NCI-H1105 treated with DMSO at 0.1 percent for 48 hours (cell line): ENCODE measurements around the gene RAD51B.

ENCODE experiments used
- DNase-seq: peaks from one replicate; lab custom pipeline; 2025; lab: John Stamatoyannopoulos, UW

Gene RAD51B

GRCh38 chr14:68492381-68493151, 673.0 kb downstream of the RAD51B start:
- DNase-seq, result no peak

GRCh38 chr14:68493152-68493911, 673.8 kb downstream of the RAD51B start:
- no peak for DNase-seq

GRCh38 chr14:68495101-68496039, 675.8 kb downstream of the RAD51B start:
- no peak for DNase-seq

GRCh38 chr14:68497011-68497410, 677.4 kb downstream of the RAD51B start:
- DNase-seq, result no peak

GRCh38 chr14:68499451-68499850, 679.9 kb downstream of the RAD51B start:
- DNase-seq, result no peak

- DNase-seq, result no peak
Observed at GRCh38 chr14:68501171-68501570, 681.6 kb downstream of the RAD51B start.

- DNase-seq, result no peak
Observed at GRCh38 chr14:68501614-68502052, 682.1 kb downstream of the RAD51B start.

GRCh38 chr14:68502230-68502629, 682.7 kb downstream of the RAD51B start:
- DNase-seq, result no peak

GRCh38 chr14:68503186-68503825, 683.7 kb downstream of the RAD51B start:
- no peak for DNase-seq

GRCh38 chr14:68504861-68505260, 685.3 kb downstream of the RAD51B start:
- no peak for DNase-seq

- DNase-seq, result no peak
Observed at GRCh38 chr14:68506021-68506644, 686.6 kb downstream of the RAD51B start.

- DNase-seq, result no peak
Observed at GRCh38 chr14:68506645-68507419, 687.3 kb downstream of the RAD51B start.

GRCh38 chr14:68507544-68508081, 688.0 kb downstream of the RAD51B start:
- no peak for DNase-seq

- DNase-seq, result no peak
Observed at GRCh38 chr14:68508581-68508980, 689.0 kb downstream of the RAD51B start.

- no peak for DNase-seq
Observed at GRCh38 chr14:68509188-68509983, 689.8 kb downstream of the RAD51B start.

- DNase-seq, result no peak
Observed at GRCh38 chr14:68510201-68511128, 690.9 kb downstream of the RAD51B start.

- no peak for DNase-seq
Observed at GRCh38 chr14:68511129-68512047, 691.8 kb downstream of the RAD51B start.
